Stimulated activated CD4-positive, alpha-beta T cell treated with anti-CD3 and anti-CD28 coated beads, Interleukin-4, amount 100 ng/mL, for 48 hours (primary cell): ENCODE data around the gene DCTPP1.

ENCODE experiments used
- DNase-seq, 2 donors: peaks; one replicate each; pipeline ENCODE4 v3.0.0-alpha.2; 2020; ENCODE audit warnings: low read depth in 2 of 2

The DCTPP1 gene

GRCh38 chr16:30381291-30382041 is 48.4 kb downstream of the DCTPP1 start:
- DNase-seq: peak in 1 of 2 donors; percentile 30

- no peak for DNase-seq
Observed at GRCh38 chr16:30380803-30381208, 49.0 kb downstream of the DCTPP1 start.

- no peak for DNase-seq
Observed at GRCh38 chr16:30380072-30380802, 49.6 kb downstream of the DCTPP1 start.

GRCh38 chr16:30379158-30379783 is 50.6 kb downstream of the DCTPP1 start:
- no peak for DNase-seq

- peak; percentile 99 for DNase-seq
Observed at GRCh38 chr16:30378236-30379157, 51.3 kb downstream of the DCTPP1 start.

- peak; percentile 73 to 75 for DNase-seq
Observed at GRCh38 chr16:30377812-30378235, 52.0 kb downstream of the DCTPP1 start.

GRCh38 chr16:30377050-30377811 is 52.6 kb downstream of the DCTPP1 start:
- DNase-seq: no peak

- DNase-seq: no peak
Observed at GRCh38 chr16:30376461-30376902, 53.3 kb downstream of the DCTPP1 start.

GRCh38 chr16:30375864-30376263 is 54.0 kb downstream of the DCTPP1 start:
- DNase-seq: no peak

- no peak for DNase-seq
Observed at GRCh38 chr16:30374538-30374937, 55.3 kb downstream of the DCTPP1 start, which contains the start of gene MYL11. MYL11 (plus strand) TSS chr16:30374802; CDS start chr16:30374858, 56 bp downstream.
